ENCODE measurements around the gene KIF16B.

GRCh38 chr20:16327606-16328005 lies 245.6 kb downstream of the KIF16B start:
- TF ChIP-seq CTCF (conservative IDR thresholded peaks at IDR 0.05; ENCODE audit: low read depth, low read length) (no peak), EZH2 (IDR thresholded peaks at IDR 0.05; ENCODE audit: borderline replicate concordance, low read depth, low read length, poor library complexity, severe bottlenecking) (no peak)
